Measurements from ENCODE around the gene CYP4V2. TPM values are rescaled to one million over a fixed set of nuclear protein-coding genes. Genes with fewer than 3 reads are reported as not detected.

Gene CYP4V2
- total RNA-seq, 1 donor from 2014 or later, result 6.2 TPM

DNA sequence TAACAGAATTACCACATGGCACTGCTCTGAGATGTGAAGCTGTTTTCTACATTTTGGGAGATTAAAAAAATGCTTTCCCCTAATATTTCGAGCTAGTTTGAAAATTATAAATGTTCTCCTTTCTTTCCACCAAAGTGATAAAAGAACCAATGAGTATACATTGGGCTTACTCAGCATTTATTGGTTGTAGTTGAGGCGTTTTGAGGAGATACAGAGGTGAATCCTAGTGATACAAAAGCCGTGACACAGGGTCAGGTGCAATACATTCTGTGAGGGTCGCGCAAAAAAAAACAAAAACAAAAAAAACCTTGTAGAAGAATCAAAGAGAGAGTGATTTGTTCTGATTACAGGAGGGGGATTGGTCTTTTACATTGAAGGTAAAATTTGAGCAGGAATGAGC lies 32.4 kb upstream of the CYP4V2 start:
- Mint-ChIP-seq H3K27me3 (no peaks in the 10 kb centered on the region), H3K4me3 (ENCODE audit: low read depth) (no peak overlapping the region), H3K9me3 (ENCODE audit: low read depth) (no peaks in the 10 kb centered on the region), H3K27ac (no peak overlapping the region), H3K4me1 (ENCODE audit: low read depth) (peaks cover 3% of the 10 kb centered on the region), H3K36me3 (ENCODE audit: insufficient read depth) (peaks cover 15% of the 10 kb centered on the region)
- TF ChIP-seq, protein P1, sequence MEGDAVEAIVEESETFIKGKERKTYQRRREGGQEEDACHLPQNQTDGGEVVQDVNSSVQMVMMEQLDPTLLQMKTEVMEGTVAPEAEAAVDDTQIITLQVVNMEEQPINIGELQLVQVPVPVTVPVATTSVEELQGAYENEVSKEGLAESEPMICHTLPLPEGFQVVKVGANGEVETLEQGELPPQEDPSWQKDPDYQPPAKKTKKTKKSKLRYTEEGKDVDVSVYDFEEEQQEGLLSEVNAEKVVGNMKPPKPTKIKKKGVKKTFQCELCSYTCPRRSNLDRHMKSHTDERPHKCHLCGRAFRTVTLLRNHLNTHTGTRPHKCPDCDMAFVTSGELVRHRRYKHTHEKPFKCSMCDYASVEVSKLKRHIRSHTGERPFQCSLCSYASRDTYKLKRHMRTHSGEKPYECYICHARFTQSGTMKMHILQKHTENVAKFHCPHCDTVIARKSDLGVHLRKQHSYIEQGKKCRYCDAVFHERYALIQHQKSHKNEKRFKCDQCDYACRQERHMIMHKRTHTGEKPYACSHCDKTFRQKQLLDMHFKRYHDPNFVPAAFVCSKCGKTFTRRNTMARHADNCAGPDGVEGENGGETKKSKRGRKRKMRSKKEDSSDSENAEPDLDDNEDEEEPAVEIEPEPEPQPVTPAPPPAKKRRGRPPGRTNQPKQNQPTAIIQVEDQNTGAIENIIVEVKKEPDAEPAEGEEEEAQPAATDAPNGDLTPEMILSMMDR (IDR thresholded peaks at IDR 0.05; ENCODE audit: unreplicated experiment), result no peak
- no peak for DNase-seq (ENCODE audit: low spot score, unreplicated experiment)

DNA sequence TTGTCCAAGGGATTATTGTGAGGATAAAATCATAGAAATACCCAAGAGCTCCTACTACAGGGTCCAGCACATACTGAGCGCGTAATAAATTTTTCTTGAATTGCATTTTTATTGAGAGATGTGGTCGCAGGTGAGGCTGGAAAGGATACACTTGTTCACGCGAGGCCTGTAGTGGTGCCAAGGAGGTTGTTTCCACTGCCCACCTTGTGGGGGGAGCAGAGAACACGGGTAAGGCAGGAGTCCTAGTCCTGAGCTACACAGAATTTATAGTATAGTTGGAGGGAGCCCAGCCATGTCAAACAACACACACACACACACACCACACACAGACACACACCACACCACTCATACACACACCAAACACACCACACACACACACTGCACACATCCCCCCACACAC lies 31.8 kb upstream of the CYP4V2 start:
- Mint-ChIP-seq H3K36me3 (ENCODE audit: insufficient read depth) (peaks cover 11% of the 10 kb centered on the region), H3K4me3 (ENCODE audit: low read depth) (no peak overlapping the region), H3K27me3 (peaks cover 3% of the 10 kb centered on the region), H3K9me3 (ENCODE audit: low read depth) (no peaks in the 10 kb centered on the region), H3K4me1 (ENCODE audit: low read depth) (peaks cover 4% of the 10 kb centered on the region), H3K27ac (no peak overlapping the region)
- TF ChIP-seq, protein P1 (IDR thresholded peaks at IDR 0.05; ENCODE audit: unreplicated experiment), result no peak
- no peak for DNase-seq (ENCODE audit: low spot score, unreplicated experiment)

- DNase-seq (ENCODE audit: low spot score, unreplicated experiment), result no peak
- H3K27me3 Mint-ChIP-seq, result peaks cover 8% of the 10 kb centered on the region
- H3K4me3 Mint-ChIP-seq (ENCODE audit: low read depth), result no peak overlapping the region
- H3K9me3 Mint-ChIP-seq (ENCODE audit: low read depth), result no peaks in the 10 kb centered on the region
- peaks cover 4% of the 10 kb centered on the region for H3K4me1 Mint-ChIP-seq (ENCODE audit: low read depth)
- TF ChIP-seq, protein P1 (IDR thresholded peaks at IDR 0.05; ENCODE audit: unreplicated experiment), result no peak
- no peak overlapping the region for H3K27ac Mint-ChIP-seq
- peaks cover 4% of the 10 kb centered on the region for H3K36me3 Mint-ChIP-seq (ENCODE audit: insufficient read depth)
Observed at GRCh38 chr4:186161138-186161537, 30.2 kb upstream of the CYP4V2 start.

DNA sequence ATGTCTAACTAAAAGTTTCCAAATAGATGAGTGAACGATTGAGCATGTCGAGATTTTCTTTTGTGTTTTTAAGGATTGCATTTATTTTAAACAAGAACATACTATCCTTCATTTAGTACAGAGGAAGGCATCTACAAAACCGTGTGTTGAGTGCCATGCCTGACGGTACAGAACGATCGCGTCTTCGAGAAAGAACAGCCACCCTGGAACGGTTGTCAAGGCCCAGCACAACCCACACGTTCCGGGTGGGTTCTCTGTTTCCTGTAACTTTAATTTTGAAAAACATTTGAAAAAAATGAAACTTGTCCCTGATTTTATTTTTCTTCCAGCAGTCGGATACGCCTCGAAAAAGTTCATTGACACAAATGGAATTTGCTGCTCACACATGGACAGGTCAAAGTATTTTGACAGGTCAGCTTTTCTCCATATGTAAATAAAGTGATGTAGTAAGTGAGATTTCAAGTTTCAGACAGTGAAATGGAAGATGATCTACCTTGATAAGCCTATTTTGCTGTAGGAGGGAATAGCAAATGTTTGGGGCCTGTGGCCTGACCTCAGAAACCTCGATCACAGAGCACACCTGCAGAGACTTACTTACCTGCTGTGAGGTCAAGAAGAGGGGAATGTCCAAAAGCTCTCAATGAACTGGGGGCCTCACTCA lies 24.4 kb upstream of the CYP4V2 start:
- H3K4me1 Mint-ChIP-seq (ENCODE audit: low read depth), result peaks cover 5% of the 10 kb centered on the region
- peaks cover 8% of the 10 kb centered on the region for H3K27me3 Mint-ChIP-seq
- peaks cover 20% of the 10 kb centered on the region for H3K36me3 Mint-ChIP-seq (ENCODE audit: insufficient read depth)
- H3K27ac Mint-ChIP-seq, result no peak overlapping the region
- peaks cover 4% of the 10 kb centered on the region for H3K9me3 Mint-ChIP-seq (ENCODE audit: low read depth)
- no peak overlapping the region for H3K4me3 Mint-ChIP-seq (ENCODE audit: low read depth)
- TF ChIP-seq, protein P1 (IDR thresholded peaks at IDR 0.05; ENCODE audit: unreplicated experiment), result no peak
- DNase-seq (ENCODE audit: low spot score, unreplicated experiment), result no peak

- Mint-ChIP-seq H3K27ac (no peak overlapping the region), H3K4me3 (ENCODE audit: low read depth) (no peak overlapping the region), H3K9me3 (ENCODE audit: low read depth) (peaks cover 4% of the 10 kb centered on the region), H3K4me1 (ENCODE audit: low read depth) (peaks cover 5% of the 10 kb centered on the region), H3K27me3 (peaks cover 8% of the 10 kb centered on the region), H3K36me3 (ENCODE audit: insufficient read depth) (peaks cover 20% of the 10 kb centered on the region)
- TF ChIP-seq, protein P1 (IDR thresholded peaks at IDR 0.05; ENCODE audit: unreplicated experiment), result no peak
- no peak for DNase-seq (ENCODE audit: low spot score, unreplicated experiment)
Observed at GRCh38 chr4:186167605-186168004, 23.8 kb upstream of the CYP4V2 start.
